ENCODE results near the gene TSC1. TPM values are rescaled to one million over a fixed set of nuclear protein-coding genes. Genes with fewer than 3 reads are reported as not detected.

The TSC1 gene
- total RNA-seq, 1 donor from 2014 or later = 20.8 TPM

DNA sequence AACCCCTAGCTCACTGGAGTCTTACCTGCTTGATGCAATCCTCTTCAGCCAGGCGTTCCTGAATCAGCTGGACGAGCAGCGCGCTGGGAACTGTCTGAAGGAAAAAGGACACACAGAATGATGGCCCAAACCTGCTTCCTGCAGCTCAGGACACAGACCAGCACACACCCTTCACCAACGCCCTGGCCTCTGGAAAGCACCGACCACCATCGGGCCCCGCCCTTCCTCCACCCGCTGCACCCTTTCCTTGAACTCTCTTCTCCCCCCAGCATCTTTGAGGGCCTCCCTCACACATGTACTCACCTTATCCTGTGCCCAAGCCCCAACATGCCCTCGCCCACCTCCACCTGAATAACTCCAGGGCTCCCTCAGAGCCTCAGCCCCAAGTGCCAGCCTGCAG is 89.6 kb downstream of the TSC1 start:
- H3K27me3 ChIP-seq (ENCODE audit: control insufficient read depth, insufficient read depth, low read length) = no peaks in the 10 kb centered on the region
- no peak for TF ChIP-seq CTCF (IDR thresholded peaks at IDR 0.05; ENCODE audit: insufficient read depth, low read length, severe bottlenecking)
- H3K36me3 ChIP-seq (ENCODE audit: control insufficient read depth, insufficient read depth, low read length) = no peaks in the 10 kb centered on the region
- H3K4me3 ChIP-seq (ENCODE audit: low read depth, low read length) = no peak overlapping the region
- FAIRE-seq (no peak), DNase-seq (ENCODE audit: low read depth) (peak; percentile 49)

DNA sequence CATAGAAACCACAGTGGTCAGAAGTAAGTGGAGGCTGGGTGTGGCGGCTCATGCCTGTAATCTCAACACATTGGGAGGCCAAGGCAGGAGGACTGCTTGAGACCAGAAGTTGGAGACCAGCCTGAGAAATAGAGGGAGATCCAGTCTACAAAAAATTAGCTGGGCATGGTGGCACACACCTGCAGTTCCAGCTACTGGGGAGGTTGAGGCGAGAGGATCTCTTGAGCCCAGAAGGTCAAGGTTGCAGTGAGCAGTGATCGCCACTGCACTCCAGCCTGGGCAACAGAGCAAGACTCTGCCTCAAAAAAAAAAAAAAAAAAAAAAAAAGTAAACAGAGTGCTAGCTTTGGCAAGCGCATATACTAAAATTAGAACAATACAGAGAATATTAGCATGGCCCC is 90.9 kb downstream of the TSC1 start:
- no peak overlapping the region for H3K4me3 ChIP-seq (ENCODE audit: low read depth, low read length)
- no peak for DNase-seq (ENCODE audit: low read depth)
- no peak for FAIRE-seq
- H3K27me3 ChIP-seq (ENCODE audit: control insufficient read depth, insufficient read depth, low read length) = no peaks in the 10 kb centered on the region
- TF ChIP-seq CTCF (IDR thresholded peaks at IDR 0.05; ENCODE audit: insufficient read depth, low read length, severe bottlenecking) = no peak
- H3K36me3 ChIP-seq (ENCODE audit: control insufficient read depth, insufficient read depth, low read length) = no peaks in the 10 kb centered on the region

DNA sequence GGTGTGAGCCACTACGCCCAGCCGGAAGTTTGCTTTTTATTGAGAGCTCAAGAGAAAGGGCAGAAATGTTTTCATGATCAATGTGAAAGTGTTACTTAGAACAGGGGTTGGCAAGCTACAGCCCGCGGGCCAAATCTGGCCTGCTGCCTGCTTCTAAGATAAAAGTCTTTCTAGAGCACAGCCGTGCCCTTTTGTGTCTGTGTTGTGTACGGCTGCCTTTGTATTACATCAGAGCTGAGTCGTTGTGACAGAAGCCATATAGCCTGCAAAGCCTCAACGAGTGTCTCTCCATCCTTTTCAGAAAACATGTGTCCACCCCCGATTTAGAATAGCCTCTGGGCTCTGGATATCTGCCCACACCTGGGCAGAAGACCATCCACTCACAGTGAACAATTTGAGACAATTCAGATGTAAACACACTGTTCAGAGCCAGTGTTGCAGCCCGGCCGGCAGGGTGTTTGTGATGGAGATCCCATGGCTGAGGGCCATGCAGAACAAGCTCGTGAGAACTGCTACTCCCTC is 95.2 kb downstream of the TSC1 start:
- Histone ChIP-seq H3K27me3 (ENCODE audit: control insufficient read depth, insufficient read depth, low read length) (no peaks in the 10 kb centered on the region), H3K36me3 (ENCODE audit: control insufficient read depth, insufficient read depth, low read length) (no peaks in the 10 kb centered on the region), H3K4me3 (ENCODE audit: low read depth, low read length) (no peak overlapping the region)
- FAIRE-seq (no peak), DNase-seq (ENCODE audit: low read depth) (no peak)
- no peak for TF ChIP-seq CTCF (IDR thresholded peaks at IDR 0.05; ENCODE audit: insufficient read depth, low read length, severe bottlenecking)

DNA sequence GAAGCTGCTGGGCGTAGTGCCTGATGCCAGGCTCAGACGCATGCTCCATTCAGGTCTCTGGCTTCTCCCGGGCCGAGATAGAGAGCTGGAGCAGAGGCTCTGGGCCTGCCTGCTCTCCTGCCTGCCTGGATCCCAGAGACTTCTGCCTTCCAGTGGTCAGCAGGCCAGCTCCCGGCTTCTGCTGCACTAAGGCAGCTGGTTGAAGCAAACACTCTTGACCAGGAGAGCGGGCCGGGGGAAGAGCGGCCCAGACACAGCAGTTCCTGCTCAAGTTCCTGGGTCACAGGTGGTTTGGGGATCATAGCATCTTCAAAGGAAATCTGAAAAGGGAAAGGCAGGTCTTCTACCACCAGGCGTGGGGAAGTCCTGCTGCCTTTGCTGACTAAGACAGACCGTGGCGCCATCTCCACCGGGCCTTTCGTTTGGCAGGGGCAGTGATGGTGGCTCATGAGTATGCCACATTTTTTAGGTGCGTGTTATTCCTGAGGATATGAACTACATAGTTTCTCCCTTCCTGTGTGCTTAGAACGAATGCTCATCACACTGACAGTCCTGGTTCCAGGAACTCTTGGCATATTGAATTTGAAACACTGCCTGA is 97.4 kb downstream of the TSC1 start:
- peak; percentile 23 for FAIRE-seq
- H3K4me3 ChIP-seq (ENCODE audit: low read depth, low read length) = no peak overlapping the region

GRCh38 chr9:132846109-132846917 is 98.1 kb downstream of the TSC1 start:
- DNase-seq (ENCODE audit: low read depth) (no peak), FAIRE-seq (no peak)
- Histone ChIP-seq H3K4me3 (ENCODE audit: low read depth, low read length) (no peak overlapping the region), H3K36me3 (ENCODE audit: control insufficient read depth, insufficient read depth, low read length) (no peaks in the 10 kb centered on the region), H3K27me3 (ENCODE audit: control insufficient read depth, insufficient read depth, low read length) (peaks cover 4% of the 10 kb centered on the region)
- no peak for TF ChIP-seq CTCF (IDR thresholded peaks at IDR 0.05; ENCODE audit: insufficient read depth, low read length, severe bottlenecking)

More for the DNA sequence above, 97.4 kb downstream of the TSC1 start:
- DNase-seq (ENCODE audit: low read depth) = no peak
- no peak for TF ChIP-seq CTCF (IDR thresholded peaks at IDR 0.05; ENCODE audit: insufficient read depth, low read length, severe bottlenecking)
- Histone ChIP-seq H3K27me3 (ENCODE audit: control insufficient read depth, insufficient read depth, low read length) (peaks cover 4% of the 10 kb centered on the region), H3K36me3 (ENCODE audit: control insufficient read depth, insufficient read depth, low read length) (no peaks in the 10 kb centered on the region)

Measured in bronchial epithelial cell (primary cell).